ENCODE results near the gene PMAIP1. TPM values are rescaled to one million over a fixed set of nuclear protein-coding genes. Genes with fewer than 3 reads are reported as not detected.

The PMAIP1 gene
- total and polyA plus RNA-seq, 10 donors = 2.7 to 10.1 (median 6.3) TPM

DNA sequence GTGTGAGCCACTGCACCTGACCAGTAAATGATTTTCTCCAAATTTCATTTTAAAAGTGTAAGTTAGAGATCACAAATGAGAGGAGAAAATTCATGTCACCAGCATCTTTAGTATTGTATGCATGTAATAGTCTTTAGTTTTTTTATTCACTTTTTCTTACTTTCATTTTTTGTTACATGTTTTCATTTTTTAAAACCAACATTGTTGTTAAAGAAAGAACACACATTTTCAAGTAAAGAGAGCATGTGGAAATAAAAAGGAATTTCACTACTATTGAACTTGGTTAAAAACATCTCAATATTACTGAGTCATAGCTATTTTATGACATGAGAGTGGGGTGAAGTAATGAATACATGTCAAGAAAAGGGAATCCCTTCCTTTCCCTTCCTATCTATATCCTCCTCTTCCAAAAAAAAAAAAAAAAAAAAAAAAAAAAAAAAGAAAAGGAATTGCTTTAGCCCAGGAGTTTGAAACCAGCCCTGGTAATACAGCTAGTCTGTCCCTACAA lies 29.1 kb upstream of the PMAIP1 start:
- DNase-seq = no peak
- Histone ChIP-seq H3K36me3 (no peaks in the 10 kb centered on the region), H3K27me3 (replicated peaks in 1 of 7) (no peaks in the 10 kb centered on the region), H3K27ac (no peak overlapping the region), H3K4me3 (no peak overlapping the region), H3K4me1 (peaks cover 0 to under 1% (median 0%) of the 10 kb centered on the region in 6 donors), H3K9me3 (no peaks in the 10 kb centered on the region)
- TF ChIP-seq, protein P1, sequence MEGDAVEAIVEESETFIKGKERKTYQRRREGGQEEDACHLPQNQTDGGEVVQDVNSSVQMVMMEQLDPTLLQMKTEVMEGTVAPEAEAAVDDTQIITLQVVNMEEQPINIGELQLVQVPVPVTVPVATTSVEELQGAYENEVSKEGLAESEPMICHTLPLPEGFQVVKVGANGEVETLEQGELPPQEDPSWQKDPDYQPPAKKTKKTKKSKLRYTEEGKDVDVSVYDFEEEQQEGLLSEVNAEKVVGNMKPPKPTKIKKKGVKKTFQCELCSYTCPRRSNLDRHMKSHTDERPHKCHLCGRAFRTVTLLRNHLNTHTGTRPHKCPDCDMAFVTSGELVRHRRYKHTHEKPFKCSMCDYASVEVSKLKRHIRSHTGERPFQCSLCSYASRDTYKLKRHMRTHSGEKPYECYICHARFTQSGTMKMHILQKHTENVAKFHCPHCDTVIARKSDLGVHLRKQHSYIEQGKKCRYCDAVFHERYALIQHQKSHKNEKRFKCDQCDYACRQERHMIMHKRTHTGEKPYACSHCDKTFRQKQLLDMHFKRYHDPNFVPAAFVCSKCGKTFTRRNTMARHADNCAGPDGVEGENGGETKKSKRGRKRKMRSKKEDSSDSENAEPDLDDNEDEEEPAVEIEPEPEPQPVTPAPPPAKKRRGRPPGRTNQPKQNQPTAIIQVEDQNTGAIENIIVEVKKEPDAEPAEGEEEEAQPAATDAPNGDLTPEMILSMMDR (IDR thresholded peaks at IDR 0.05 in 8 of 11, conservative IDR thresholded peaks at IDR 0.05 in 3 of 11) = no peak
- no peak for TF ChIP-seq POLR2AphosphoS5 (IDR thresholded peaks at IDR 0.05)
- no peak for TF ChIP-seq POLR2A (IDR thresholded peaks at IDR 0.05)
- intact Hi-C loops (cut with DNase I; ENCODE audit: low total_unique reads) = no loop called here

DNA sequence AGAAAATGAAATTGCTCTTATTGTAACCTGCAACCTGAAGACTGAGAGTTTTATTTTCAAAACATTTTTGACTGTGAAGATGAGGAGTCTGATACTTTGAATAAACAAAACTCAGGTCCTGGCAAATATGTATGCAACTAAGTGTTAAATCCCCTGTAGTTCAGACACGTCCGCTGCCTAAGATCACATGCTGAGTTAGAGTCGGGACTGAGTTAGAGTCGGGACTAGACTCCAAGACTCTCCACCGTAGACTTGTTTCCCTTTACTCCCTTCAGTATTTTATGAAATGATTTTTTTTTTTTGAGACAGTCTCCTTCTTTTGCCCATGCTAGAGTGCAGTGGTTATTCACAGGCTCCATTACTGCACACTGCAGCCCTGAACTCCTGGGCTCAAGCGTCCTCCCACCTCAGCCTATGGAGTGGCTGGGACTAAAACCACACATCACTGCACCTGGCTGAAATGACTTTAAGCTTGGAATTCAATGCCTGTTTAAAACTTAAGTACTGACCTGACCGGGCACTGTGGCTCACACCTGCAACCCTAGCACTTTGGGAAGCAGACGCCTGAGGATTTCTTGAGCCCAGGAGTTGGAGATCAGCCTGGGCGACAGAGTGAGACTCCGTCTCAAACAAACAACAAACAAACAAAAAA lies 28.0 kb upstream of the PMAIP1 start:
- intact Hi-C loops (cut with DNase I; ENCODE audit: low total_unique reads) = no loop called here
- no peak for DNase-seq
- Histone ChIP-seq H3K27me3 (replicated peaks in 1 of 7) (no peaks in the 10 kb centered on the region), H3K36me3 (no peaks in the 10 kb centered on the region), H3K4me3 (no peak overlapping the region), H3K9me3 (no peaks in the 10 kb centered on the region), H3K27ac (no peak overlapping the region), H3K4me1 (peaks cover 0 to 12% (median 6%) of the 10 kb centered on the region in 6 donors)
- no peak for TF ChIP-seq POLR2AphosphoS5 (IDR thresholded peaks at IDR 0.05)
- TF ChIP-seq, protein P1 (IDR thresholded peaks at IDR 0.05 in 8 of 11, conservative IDR thresholded peaks at IDR 0.05 in 3 of 11) = no peak
- TF ChIP-seq POLR2A (IDR thresholded peaks at IDR 0.05) = no peak
- WGBS, 5 donors = 82 to 88% (median 84%) methylated on average over 10 of the region's 10 CpGs

DNA sequence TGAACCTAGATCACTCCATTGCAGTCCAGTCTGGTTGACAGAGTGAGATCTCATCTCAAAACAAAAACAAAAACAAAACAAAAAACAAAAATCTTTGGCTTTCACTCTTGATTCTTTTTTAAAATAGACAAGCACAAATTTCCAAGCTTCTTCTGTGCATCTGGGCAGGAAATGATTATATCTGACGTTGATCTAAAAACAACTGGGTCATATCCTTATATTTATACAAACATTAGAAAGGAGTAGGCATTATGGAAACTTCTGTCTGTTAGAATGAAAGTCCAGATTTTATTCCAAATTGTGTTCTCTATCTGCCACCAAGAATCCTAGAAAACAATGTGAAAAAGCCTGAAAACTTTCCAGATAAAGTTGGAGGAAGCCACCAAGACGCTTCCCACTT lies 26.2 kb upstream of the PMAIP1 start:
- intact Hi-C loops (cut with DNase I; ENCODE audit: low total_unique reads) = no loop called here
- no peak for DNase-seq

DNA sequence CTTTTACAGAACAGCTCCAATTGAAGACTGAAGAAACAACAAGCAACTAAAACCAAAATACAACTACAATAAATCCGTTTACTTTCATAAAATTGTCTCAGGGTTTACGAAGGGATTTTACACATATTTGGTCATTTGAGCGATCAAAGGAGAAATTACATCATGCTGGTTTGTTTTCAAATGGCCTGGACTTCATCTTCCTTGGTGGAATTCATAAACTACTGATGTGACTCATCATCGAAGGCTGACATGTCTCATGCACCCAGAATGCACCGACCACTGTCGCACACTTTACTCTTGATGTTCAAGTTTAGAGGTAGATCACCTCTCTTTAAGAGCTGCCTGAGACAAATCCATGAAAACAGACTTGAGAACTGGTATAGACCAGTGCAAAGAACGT lies 25.6 kb upstream of the PMAIP1 start:
- Histone ChIP-seq H3K4me3 (no peak overlapping the region), H3K4me1 (peaks cover 0 to 24% (median 14%) of the 10 kb centered on the region in 6 donors), H3K9me3 (no peaks in the 10 kb centered on the region), H3K36me3 (no peaks in the 10 kb centered on the region), H3K27ac (no peak overlapping the region), H3K27me3 (replicated peaks in 1 of 7) (no peaks in the 10 kb centered on the region)
- 88 to 94% (median 90%) methylated on average over 7 of the region's 7 CpGs for WGBS, 5 donors
- no peak for DNase-seq
- TF ChIP-seq POLR2AphosphoS5 (IDR thresholded peaks at IDR 0.05) (no peak), POLR2A (IDR thresholded peaks at IDR 0.05) (no peak)
- TF ChIP-seq, protein P1 (IDR thresholded peaks at IDR 0.05 in 8 of 11, conservative IDR thresholded peaks at IDR 0.05 in 3 of 11) = no peak
- intact Hi-C loops (cut with DNase I; ENCODE audit: low total_unique reads) = no loop called here

More for the DNA sequence above, 26.2 kb upstream of the PMAIP1 start:
- no peaks in the 10 kb centered on the region for H3K36me3 ChIP-seq
- H3K27me3 ChIP-seq (replicated peaks in 1 of 7) = no peaks in the 10 kb centered on the region
- peaks cover 0 to 24% (median 14%) of the 10 kb centered on the region in 6 donors for H3K4me1 ChIP-seq
- H3K27ac ChIP-seq = no peak overlapping the region
- TF ChIP-seq, protein P1 (IDR thresholded peaks at IDR 0.05 in 8 of 11, conservative IDR thresholded peaks at IDR 0.05 in 3 of 11) = no peak
- TF ChIP-seq POLR2AphosphoS5 (IDR thresholded peaks at IDR 0.05) = no peak
- no peak for TF ChIP-seq POLR2A (IDR thresholded peaks at IDR 0.05)
- no peak overlapping the region for H3K4me3 ChIP-seq
- WGBS, 5 donors = 49 to 61% (median 55%) methylated on average over 2 of the region's 2 CpGs
- no peaks in the 10 kb centered on the region for H3K9me3 ChIP-seq

Data from spleen (tissue), 11 donors.